Calu3 (cell line): ENCODE measurements around the gene OR4F15. TPM values are rescaled to one million over a fixed set of nuclear protein-coding genes. Genes with fewer than 3 reads are reported as not detected.
"Not testable (repeated sequence)": the region's sequence is repeated elsewhere in the genome, so short reads cannot be mapped to it uniquely, and the experiment has no call there.

ENCODE experiments used
- BruUV-seq: library from RNA; stranded (reverse); fragments of 400-500 nt; replicated peaks from 2 replicates; lab custom pipeline; 2021; lab: Mats Ljungman, UMichigan
- CTCF ChIA-PET: fragments of 300-600 bp; sonication (Branson Sonifier 250); formaldehyde crosslinking; loops from one replicate; lab custom pipeline; 2022; ENCODE audit warnings: antibody characterized with exemption; lab: Charles Lee
- DNase-seq: peaks from one replicate; pipeline ENCODE4 v3.0.0; 2022
- H3K27ac Mint-ChIP-seq: one replicate; pipeline ENCODE4 v1.8.0; 2022; ENCODE audit warnings: mixed read lengths; ENCODE audit not compliant: unreplicated experiment
- H3K27me3 Mint-ChIP-seq: one replicate; pipeline ENCODE4 v1.8.0; 2022; ENCODE audit warnings: mixed read lengths; ENCODE audit not compliant: unreplicated experiment
- H3K36me3 Mint-ChIP-seq: one replicate; pipeline ENCODE4 v1.8.0; 2022; ENCODE audit warnings: mild to moderate bottlenecking, moderate library complexity, mixed read lengths; ENCODE audit not compliant: insufficient read depth, unreplicated experiment
- H3K4me1 Mint-ChIP-seq: one replicate; pipeline ENCODE4 v1.8.0; 2022; ENCODE audit warnings: mild to moderate bottlenecking, low read depth, mixed read lengths; ENCODE audit not compliant: unreplicated experiment
- H3K4me3 Mint-ChIP-seq: one replicate; pipeline ENCODE4 v1.8.0; 2022; ENCODE audit warnings: mild to moderate bottlenecking, low read depth, moderate library complexity, mixed read lengths; ENCODE audit not compliant: unreplicated experiment
- H3K9me3 Mint-ChIP-seq: one replicate; pipeline ENCODE4 v1.8.0; 2022; ENCODE audit warnings: low read depth, mixed read lengths; ENCODE audit not compliant: unreplicated experiment
- CTCF ChIP-seq: fragments of 200-600 bp; IDR thresholded peaks from one replicate; pipeline ENCODE4 v1.8.0; 2022; ENCODE audit warnings: antibody characterized with exemption; ENCODE audit not compliant: unreplicated experiment
- intact Hi-C: fragments of 100-400 bp; cut with micrococcal nuclease; formaldehyde crosslinking; loops from one replicate; pipeline ENCODE4 v1.10.0; 2022; ENCODE audit not compliant: unreplicated experiment
- total RNA-seq: library from RNA; stranded (reverse); gene quantifications from 2 replicates; pipeline ENCODE4 v1.2.3, GENCODE V29; 2022

OR4F15 gene
- total RNA-seq, 1 experiment from 2014 or later, result not detected

GRCh38 chr15:101772921-101773320 lies 39.1 kb upstream of the OR4F15 start:
- BruUV-seq, result no TSS peak
- intact Hi-C loops, result no loop called here
- CTCF ChIA-PET, result no interaction called here
- Mint-ChIP-seq H3K27ac (no peak overlapping the region), H3K4me3 (no peak overlapping the region), H3K36me3 (no peaks in the 10 kb centered on the region), H3K4me1 (no peaks in the 10 kb centered on the region), H3K27me3 (peaks cover 76% of the 10 kb centered on the region), H3K9me3 (no peaks in the 10 kb centered on the region)
- no peak for DNase-seq
- no peak for TF ChIP-seq CTCF

GRCh38 chr15:101773496-101774100 lies 38.4 kb upstream of the OR4F15 start:
- BruUV-seq, result no TSS peak
- H3K27me3 Mint-ChIP-seq, result peaks cover 82% of the 10 kb centered on the region

GRCh38 chr15:101775136-101775535 lies 36.9 kb upstream of the OR4F15 start:
- TF ChIP-seq CTCF, result no peak
- DNase-seq, result no peak
- H3K27ac Mint-ChIP-seq, result no peak overlapping the region
- H3K9me3 Mint-ChIP-seq, result no peaks in the 10 kb centered on the region
- H3K4me1 Mint-ChIP-seq, result no peaks in the 10 kb centered on the region
- CTCF ChIA-PET, result no interaction called here
- no TSS peak for BruUV-seq
- no peak overlapping the region for H3K4me3 Mint-ChIP-seq
- intact Hi-C loops, result no loop called here
- peaks cover 98% of the 10 kb centered on the region for H3K27me3 Mint-ChIP-seq
- H3K36me3 Mint-ChIP-seq, result no peaks in the 10 kb centered on the region

More at GRCh38 chr15:101773496-101774100, 38.4 kb upstream of the OR4F15 start:
- intact Hi-C loops, result no loop called here
- Mint-ChIP-seq H3K27ac (no peak overlapping the region), H3K4me1 (no peaks in the 10 kb centered on the region), H3K4me3 (no peak overlapping the region), H3K9me3 (no peaks in the 10 kb centered on the region), H3K36me3 (no peaks in the 10 kb centered on the region)
- peak; percentile 62 for DNase-seq
- TF ChIP-seq CTCF, result peak; percentile 28
- CTCF ChIA-PET, result no interaction called here

GRCh38 chr15:101778576-101778975 lies 33.4 kb upstream of the OR4F15 start:
- H3K9me3 Mint-ChIP-seq, BruUV-seq, H3K4me3 Mint-ChIP-seq, CTCF ChIA-PET, H3K36me3 Mint-ChIP-seq, DNase-seq, H3K4me1 Mint-ChIP-seq, intact Hi-C loops, H3K27ac Mint-ChIP-seq: not testable (repeated sequence)
- H3K27me3 Mint-ChIP-seq, result peaks cover 73% of the 10 kb centered on the region

GRCh38 chr15:101780225-101780624 lies 31.8 kb upstream of the OR4F15 start:
- CTCF ChIA-PET, H3K27ac Mint-ChIP-seq, H3K9me3 Mint-ChIP-seq, DNase-seq, BruUV-seq, H3K4me3 Mint-ChIP-seq, H3K4me1 Mint-ChIP-seq, H3K36me3 Mint-ChIP-seq: not testable (repeated sequence)
- intact Hi-C loops, result loop anchor here (10.0 kb wide), 1 partner anchor 1995 kb away; no protein-coding TSS in a partner anchor
- peaks cover 71% of the 10 kb centered on the region for H3K27me3 Mint-ChIP-seq
